HG03108 (cell line): Measurements from ENCODE around the gene BMAL1.
A peak's percentile ranks its signal among the peaks of the same experiment; 100 is the strongest.

Experiments used
- ATAC-seq: cut with Tn5 transposase; IDR thresholded peaks from one replicate; pipeline ENCODE4 v1.9.1; 2021; ENCODE audit warnings: moderate library complexity; ENCODE audit not compliant: unreplicated experiment

The BMAL1 gene

GRCh38 chr11:13314676-13315394 is 37.2 kb downstream of the BMAL1 start:
- no peak for ATAC-seq

- ATAC-seq, result no peak
Measured at GRCh38 chr11:13315517-13316432, 38.2 kb downstream of the BMAL1 start.

- peak; percentile 47 for ATAC-seq
Measured at GRCh38 chr11:13316528-13316961, 39.0 kb downstream of the BMAL1 start.

GRCh38 chr11:13317293-13318080 is 39.9 kb downstream of the BMAL1 start:
- ATAC-seq, result no peak

GRCh38 chr11:13318498-13319295 is 41.1 kb downstream of the BMAL1 start:
- ATAC-seq, result peak; percentile 78

- no peak for ATAC-seq
Measured at GRCh38 chr11:13320688-13321087, 43.1 kb downstream of the BMAL1 start.

GRCh38 chr11:13321431-13321830 is 43.8 kb downstream of the BMAL1 start:
- no peak for ATAC-seq

GRCh38 chr11:13324141-13324540 is 46.6 kb downstream of the BMAL1 start:
- no peak for ATAC-seq

- no peak for ATAC-seq
Measured at GRCh38 chr11:13324709-13325108, 47.1 kb downstream of the BMAL1 start.

- no peak for ATAC-seq
Measured at GRCh38 chr11:13327421-13327820, 49.8 kb downstream of the BMAL1 start.

GRCh38 chr11:13328286-13328685 is 50.7 kb downstream of the BMAL1 start:
- ATAC-seq, result no peak

- ATAC-seq, result no peak
Measured at GRCh38 chr11:13329670-13330356, 52.2 kb downstream of the BMAL1 start.

GRCh38 chr11:13332124-13332523 is 54.5 kb downstream of the BMAL1 start:
- no peak for ATAC-seq

GRCh38 chr11:13333456-13333957 is 55.9 kb downstream of the BMAL1 start:
- ATAC-seq, result peak; percentile 38

GRCh38 chr11:13334034-13334786 is 56.6 kb downstream of the BMAL1 start:
- ATAC-seq, result no peak

- ATAC-seq, result peak; percentile 30
Measured at GRCh38 chr11:13335319-13335718, 57.7 kb downstream of the BMAL1 start.

GRCh38 chr11:13336246-13336878 is 58.8 kb downstream of the BMAL1 start:
- no peak for ATAC-seq

- no peak for ATAC-seq
Measured at GRCh38 chr11:13338019-13338426, 60.4 kb downstream of the BMAL1 start.
